ENCODE measurements around the gene MIA2. TPM values are rescaled to one million over a fixed set of nuclear protein-coding genes. Genes with fewer than 3 reads are reported as not detected.

MIA2 gene
- total and polyA plus RNA-seq, 9 of the 15 experiments (the other 6 are each of a cell fraction or from before 2014, with no cell fraction given) = 6.0 to 21.8 (median 12.8) TPM

DNA sequence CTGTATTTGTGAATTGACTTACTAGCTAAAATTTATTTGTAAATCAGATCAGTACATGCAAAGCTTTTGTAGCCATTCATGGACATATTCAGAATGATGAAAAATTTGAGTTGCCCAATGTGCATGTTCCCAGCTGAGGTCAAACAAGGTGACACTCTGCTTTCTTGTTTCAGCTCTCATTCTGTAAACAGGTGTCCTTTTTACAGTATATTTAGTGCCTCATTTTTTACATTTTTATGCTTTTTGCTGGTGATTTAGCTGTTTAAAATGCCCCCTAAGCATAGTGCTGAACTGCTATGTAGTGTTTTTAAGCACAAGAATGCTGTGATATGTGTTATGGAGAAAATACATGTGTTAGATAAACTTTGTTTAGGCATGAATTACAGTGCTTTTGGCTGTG lies 76.3 kb downstream of the MIA2 start (continued):
- TF ChIP-seq, protein P1, sequence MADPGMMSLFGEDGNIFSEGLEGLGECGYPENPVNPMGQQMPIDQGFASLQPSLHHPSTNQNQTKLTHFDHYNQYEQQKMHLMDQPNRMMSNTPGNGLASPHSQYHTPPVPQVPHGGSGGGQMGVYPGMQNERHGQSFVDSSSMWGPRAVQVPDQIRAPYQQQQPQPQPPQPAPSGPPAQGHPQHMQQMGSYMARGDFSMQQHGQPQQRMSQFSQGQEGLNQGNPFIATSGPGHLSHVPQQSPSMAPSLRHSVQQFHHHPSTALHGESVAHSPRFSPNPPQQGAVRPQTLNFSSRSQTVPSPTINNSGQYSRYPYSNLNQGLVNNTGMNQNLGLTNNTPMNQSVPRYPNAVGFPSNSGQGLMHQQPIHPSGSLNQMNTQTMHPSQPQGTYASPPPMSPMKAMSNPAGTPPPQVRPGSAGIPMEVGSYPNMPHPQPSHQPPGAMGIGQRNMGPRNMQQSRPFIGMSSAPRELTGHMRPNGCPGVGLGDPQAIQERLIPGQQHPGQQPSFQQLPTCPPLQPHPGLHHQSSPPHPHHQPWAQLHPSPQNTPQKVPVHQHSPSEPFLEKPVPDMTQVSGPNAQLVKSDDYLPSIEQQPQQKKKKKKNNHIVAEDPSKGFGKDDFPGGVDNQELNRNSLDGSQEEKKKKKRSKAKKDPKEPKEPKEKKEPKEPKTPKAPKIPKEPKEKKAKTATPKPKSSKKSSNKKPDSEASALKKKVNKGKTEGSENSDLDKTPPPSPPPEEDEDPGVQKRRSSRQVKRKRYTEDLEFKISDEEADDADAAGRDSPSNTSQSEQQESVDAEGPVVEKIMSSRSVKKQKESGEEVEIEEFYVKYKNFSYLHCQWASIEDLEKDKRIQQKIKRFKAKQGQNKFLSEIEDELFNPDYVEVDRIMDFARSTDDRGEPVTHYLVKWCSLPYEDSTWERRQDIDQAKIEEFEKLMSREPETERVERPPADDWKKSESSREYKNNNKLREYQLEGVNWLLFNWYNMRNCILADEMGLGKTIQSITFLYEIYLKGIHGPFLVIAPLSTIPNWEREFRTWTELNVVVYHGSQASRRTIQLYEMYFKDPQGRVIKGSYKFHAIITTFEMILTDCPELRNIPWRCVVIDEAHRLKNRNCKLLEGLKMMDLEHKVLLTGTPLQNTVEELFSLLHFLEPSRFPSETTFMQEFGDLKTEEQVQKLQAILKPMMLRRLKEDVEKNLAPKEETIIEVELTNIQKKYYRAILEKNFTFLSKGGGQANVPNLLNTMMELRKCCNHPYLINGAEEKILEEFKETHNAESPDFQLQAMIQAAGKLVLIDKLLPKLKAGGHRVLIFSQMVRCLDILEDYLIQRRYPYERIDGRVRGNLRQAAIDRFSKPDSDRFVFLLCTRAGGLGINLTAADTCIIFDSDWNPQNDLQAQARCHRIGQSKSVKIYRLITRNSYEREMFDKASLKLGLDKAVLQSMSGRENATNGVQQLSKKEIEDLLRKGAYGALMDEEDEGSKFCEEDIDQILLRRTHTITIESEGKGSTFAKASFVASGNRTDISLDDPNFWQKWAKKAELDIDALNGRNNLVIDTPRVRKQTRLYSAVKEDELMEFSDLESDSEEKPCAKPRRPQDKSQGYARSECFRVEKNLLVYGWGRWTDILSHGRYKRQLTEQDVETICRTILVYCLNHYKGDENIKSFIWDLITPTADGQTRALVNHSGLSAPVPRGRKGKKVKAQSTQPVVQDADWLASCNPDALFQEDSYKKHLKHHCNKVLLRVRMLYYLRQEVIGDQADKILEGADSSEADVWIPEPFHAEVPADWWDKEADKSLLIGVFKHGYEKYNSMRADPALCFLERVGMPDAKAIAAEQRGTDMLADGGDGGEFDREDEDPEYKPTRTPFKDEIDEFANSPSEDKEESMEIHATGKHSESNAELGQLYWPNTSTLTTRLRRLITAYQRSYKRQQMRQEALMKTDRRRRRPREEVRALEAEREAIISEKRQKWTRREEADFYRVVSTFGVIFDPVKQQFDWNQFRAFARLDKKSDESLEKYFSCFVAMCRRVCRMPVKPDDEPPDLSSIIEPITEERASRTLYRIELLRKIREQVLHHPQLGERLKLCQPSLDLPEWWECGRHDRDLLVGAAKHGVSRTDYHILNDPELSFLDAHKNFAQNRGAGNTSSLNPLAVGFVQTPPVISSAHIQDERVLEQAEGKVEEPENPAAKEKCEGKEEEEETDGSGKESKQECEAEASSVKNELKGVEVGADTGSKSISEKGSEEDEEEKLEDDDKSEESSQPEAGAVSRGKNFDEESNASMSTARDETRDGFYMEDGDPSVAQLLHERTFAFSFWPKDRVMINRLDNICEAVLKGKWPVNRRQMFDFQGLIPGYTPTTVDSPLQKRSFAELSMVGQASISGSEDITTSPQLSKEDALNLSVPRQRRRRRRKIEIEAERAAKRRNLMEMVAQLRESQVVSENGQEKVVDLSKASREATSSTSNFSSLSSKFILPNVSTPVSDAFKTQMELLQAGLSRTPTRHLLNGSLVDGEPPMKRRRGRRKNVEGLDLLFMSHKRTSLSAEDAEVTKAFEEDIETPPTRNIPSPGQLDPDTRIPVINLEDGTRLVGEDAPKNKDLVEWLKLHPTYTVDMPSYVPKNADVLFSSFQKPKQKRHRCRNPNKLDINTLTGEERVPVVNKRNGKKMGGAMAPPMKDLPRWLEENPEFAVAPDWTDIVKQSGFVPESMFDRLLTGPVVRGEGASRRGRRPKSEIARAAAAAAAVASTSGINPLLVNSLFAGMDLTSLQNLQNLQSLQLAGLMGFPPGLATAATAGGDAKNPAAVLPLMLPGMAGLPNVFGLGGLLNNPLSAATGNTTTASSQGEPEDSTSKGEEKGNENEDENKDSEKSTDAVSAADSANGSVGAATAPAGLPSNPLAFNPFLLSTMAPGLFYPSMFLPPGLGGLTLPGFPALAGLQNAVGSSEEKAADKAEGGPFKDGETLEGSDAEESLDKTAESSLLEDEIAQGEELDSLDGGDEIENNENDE (IDR thresholded peaks at IDR 0.05; ENCODE audit: low read depth, low read length) = no peak
- TF ChIP-seq RB1 (IDR thresholded peaks at IDR 0.05; ENCODE audit: low read depth) (no peak), SMAD4 (CRISPR knock-in tag; conservative IDR thresholded peaks at IDR 0.05) (no peak)
- TF ChIP-seq, protein P2, sequence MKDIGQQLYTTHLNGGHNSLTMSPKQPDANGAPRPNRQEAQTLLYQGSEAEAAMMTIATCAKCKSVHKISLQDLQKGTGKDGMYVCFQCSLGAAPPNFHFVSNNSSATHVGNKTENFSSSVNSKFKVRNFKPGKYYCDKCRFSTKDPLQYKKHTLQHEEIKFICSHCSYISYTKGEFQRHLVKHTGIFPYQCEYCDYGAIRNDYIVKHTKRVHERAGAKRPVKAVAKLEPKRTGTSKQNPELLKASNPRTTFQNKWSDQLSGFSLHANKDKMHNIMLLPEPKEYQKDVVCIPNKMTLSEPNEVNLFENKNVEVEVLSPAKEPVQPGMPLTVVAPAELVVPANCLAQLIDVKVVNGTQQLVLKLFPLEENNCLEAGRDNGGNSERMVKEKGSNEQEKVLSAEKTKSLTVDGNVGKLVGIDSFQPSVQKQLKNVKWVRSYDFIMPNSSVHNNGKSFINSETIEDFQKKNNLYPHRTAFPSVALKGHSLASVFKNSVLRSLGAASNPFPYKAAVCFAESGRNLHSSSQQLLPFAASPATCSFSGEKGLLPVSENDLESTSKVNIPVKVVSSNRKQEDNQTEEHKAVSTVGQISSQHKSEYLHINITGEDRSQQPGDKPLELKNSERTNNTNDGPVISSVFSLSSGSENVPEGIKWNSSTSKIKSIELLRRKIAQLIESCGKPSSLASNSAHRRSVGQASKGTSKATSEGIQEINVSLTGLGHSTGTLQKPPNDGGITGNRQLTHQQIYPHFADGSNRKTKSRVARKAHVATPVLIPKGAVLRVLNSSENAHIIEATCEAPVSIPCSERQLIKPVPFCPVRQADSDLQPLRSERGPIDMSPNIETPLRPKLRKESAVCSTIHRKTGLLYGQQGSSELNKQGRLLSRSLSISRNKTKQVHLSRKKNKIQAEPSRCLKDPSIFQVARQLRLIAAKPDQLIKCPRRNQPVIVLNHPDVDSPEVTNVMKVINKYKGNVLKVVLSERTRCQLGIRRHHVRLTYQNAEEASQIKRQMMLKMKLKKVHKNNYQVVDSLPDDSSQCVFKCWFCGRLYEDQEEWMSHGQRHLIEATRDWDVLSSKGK (CRISPR knock-in tag; IDR thresholded peaks at IDR 0.05) = no peak
